Measurements from ENCODE around the gene VPREB3. TPM values are rescaled to one million over a fixed set of nuclear protein-coding genes. Genes with fewer than 3 reads are reported as not detected.

VPREB3 gene
- total and polyA plus RNA-seq, 2 donors (not counting 1 experiment from before 2014, with no cell fraction given): 92.7 to 461 TPM

- Histone ChIP-seq H3K27me3 (replicated peaks in 1 of 4; ENCODE audit: control extremely low read depth in 1 of 4, control insufficient read depth in 3 of 4, insufficient read depth in 4 of 4, low read length in 3 of 4) (no peaks in the 10 kb centered on the region), H4K20me1 (ENCODE audit: control insufficient read depth, insufficient read depth, low read length, poor library complexity, severe bottlenecking) (no peaks in the 10 kb centered on the region), H3K4me1 (ENCODE audit: control insufficient read depth in 2 of 2, insufficient read depth in 2 of 2, low read length in 2 of 2) (peaks cover 24 to 54% of the 10 kb centered on the region in 2 donors), H3K79me2 (ENCODE audit: control insufficient read depth, insufficient read depth, low read length) (peaks cover 39% of the 10 kb centered on the region), H3K36me3 (replicated peaks in 1 of 2; ENCODE audit: control extremely low read depth in 1 of 2, control insufficient read depth in 1 of 2, extremely low read depth in 1 of 2, insufficient read depth in 2 of 2, low read length in 1 of 2) (peaks cover 0 to 2% of the 10 kb centered on the region in 2 experiments), H3K9ac (ENCODE audit: low read length) (peak overlapping the region; percentile 89), H3K4me2 (replicated peaks; ENCODE audit: low read depth, low read length, poor library complexity, severe bottlenecking) (peak overlapping the region; percentile 97), H2AFZ (ENCODE audit: insufficient read depth, low read depth, low read length, poor library complexity, severe bottlenecking) (peak overlapping the region; percentile 88), H3K4me3 (ENCODE audit: control extremely low read depth in 1 of 5, extremely low read depth in 1 of 5, insufficient read depth in 1 of 5, low read depth in 2 of 5, low read length in 4 of 5) (peak overlapping the region; percentile 6 to 88 (median 83)), H3K9me3 (ENCODE audit: control extremely low read depth in 1 of 3, control insufficient read depth in 2 of 3, insufficient read depth in 1 of 3, low read length in 2 of 3) (peaks cover 0 to 4% (median 0%) of the 10 kb centered on the region in 3 donors), H3K27ac (ENCODE audit: low read length in 2 of 2) (peak overlapping the region; percentile 85 to 98)
- H3K27ac Mint-ChIP-seq: peak overlapping the region; percentile 99
- CTCF ChIA-PET: interaction anchor here (0.7 to 13.0 kb wide), 15 partner anchors 8 to 1645 kb away, joined by 3 to 188 read pairs (median 4); partner anchors contain the start of genes C22orf15, CHCHD10 and MMP11
- DNase-seq (no peak), ATAC-seq (ENCODE audit: low read depth) (no peak)
- H3K4me1 Mint-ChIP-seq: peaks cover 55% of the 10 kb centered on the region
- 15% methylated on average over 8 of the region's 22 CpGs for WGBS (ENCODE audit: insufficient coverage)
- H3K27me3 Mint-ChIP-seq: no peaks in the 10 kb centered on the region
- no peaks in the 10 kb centered on the region for H3K9me3 Mint-ChIP-seq (ENCODE audit: insufficient read depth)
- TF ChIP-seq, protein P1, sequence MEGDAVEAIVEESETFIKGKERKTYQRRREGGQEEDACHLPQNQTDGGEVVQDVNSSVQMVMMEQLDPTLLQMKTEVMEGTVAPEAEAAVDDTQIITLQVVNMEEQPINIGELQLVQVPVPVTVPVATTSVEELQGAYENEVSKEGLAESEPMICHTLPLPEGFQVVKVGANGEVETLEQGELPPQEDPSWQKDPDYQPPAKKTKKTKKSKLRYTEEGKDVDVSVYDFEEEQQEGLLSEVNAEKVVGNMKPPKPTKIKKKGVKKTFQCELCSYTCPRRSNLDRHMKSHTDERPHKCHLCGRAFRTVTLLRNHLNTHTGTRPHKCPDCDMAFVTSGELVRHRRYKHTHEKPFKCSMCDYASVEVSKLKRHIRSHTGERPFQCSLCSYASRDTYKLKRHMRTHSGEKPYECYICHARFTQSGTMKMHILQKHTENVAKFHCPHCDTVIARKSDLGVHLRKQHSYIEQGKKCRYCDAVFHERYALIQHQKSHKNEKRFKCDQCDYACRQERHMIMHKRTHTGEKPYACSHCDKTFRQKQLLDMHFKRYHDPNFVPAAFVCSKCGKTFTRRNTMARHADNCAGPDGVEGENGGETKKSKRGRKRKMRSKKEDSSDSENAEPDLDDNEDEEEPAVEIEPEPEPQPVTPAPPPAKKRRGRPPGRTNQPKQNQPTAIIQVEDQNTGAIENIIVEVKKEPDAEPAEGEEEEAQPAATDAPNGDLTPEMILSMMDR (IDR thresholded peaks at IDR 0.05): no peak
- no peak for TF ChIP-seq EZH2 (IDR thresholded peaks at IDR 0.05; ENCODE audit: borderline replicate concordance, insufficient read depth, low read depth, low read length, poor library complexity, severe bottlenecking)
- peak overlapping the region; percentile 93 for H3K4me3 Mint-ChIP-seq
- intact Hi-C loops (cut with micrococcal nuclease): no loop called here
- POLR2A ChIA-PET: interaction anchor here (0.8 to 8.1 kb wide), 16 partner anchors 16 to 143 kb away, joined by 3 to 174 read pairs (median 8); partner anchors contain the start of genes C22orf15, CHCHD10, DERL3 and MIF
These were observed 2.7 kb downstream of the VPREB3 start for GRCh38 chr22:23751441-23751996.

Measured in B cell (primary cell).